ENCODE data around the gene PDCD10.
A peak's percentile ranks its signal among the peaks of the same experiment; 100 is the strongest.

The PDCD10 gene

DNA sequence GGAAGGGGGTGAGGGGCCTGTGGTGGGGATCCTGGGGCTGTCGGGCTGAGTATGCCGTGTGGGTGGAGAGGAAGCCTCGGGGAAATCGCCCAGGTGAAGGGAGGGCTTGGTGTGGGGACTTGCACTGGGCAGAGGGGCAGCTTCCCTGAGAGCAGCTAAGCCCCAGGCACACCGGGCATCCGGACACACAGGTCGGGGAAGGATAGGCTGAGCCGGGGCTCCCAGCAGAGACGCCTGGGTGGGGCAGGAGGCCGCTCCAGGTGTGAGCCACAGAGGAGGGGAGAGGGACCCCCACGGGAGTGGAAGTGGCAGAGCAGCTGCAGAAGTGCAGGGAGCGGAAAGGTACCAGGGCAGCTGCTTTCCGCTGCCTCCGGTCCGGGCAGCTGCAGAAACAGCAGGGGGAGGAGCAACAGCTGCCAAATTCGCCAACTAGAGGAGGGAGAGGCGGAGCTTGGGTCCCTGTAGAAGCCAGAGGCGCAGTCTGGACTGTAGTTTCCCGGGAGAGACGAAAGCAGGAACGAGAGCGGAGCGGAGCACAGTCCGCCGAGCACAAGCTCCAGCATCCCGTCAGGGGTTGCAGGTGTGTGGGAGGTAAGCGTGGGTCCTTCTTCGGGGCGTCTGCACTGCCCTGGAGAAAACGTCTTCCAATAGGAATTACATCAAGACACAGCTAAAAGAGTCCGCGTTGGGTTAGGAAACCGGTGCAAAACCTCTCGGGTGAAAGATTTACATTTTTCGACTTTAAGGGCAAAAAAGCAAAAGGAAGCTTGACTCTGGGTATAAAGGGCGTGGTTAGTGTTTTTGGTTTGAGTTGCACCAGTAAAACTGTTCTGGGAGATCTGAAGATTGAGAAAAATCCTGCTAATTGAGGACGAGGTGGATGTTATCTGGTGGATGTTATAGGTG is 794 bp upstream of the PDCD10 start, which contains the start of gene SERPINI1 (continued):
- no peak for TF ChIP-seq BCL11B (tag by site-specific recombination; IDR thresholded peaks at IDR 0.05; ENCODE audit: low read depth)
- TF ChIP-seq, protein P1, sequence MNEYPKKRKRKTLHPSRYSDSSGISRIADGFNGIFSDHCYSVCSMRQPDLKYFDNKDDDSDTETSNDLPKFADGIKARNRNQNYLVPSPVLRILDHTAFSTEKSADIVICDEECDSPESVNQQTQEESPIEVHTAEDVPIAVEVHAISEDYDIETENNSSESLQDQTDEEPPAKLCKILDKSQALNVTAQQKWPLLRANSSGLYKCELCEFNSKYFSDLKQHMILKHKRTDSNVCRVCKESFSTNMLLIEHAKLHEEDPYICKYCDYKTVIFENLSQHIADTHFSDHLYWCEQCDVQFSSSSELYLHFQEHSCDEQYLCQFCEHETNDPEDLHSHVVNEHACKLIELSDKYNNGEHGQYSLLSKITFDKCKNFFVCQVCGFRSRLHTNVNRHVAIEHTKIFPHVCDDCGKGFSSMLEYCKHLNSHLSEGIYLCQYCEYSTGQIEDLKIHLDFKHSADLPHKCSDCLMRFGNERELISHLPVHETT (tag by site-specific recombination; IDR thresholded peaks at IDR 0.05): no peak
- TF ChIP-seq ZNF248 (tag by site-specific recombination; IDR thresholded peaks at IDR 0.05): no peak
- no peak for TF ChIP-seq ZBTB1 (tag by site-specific recombination; IDR thresholded peaks at IDR 0.05)
- TF ChIP-seq, protein P2, sequence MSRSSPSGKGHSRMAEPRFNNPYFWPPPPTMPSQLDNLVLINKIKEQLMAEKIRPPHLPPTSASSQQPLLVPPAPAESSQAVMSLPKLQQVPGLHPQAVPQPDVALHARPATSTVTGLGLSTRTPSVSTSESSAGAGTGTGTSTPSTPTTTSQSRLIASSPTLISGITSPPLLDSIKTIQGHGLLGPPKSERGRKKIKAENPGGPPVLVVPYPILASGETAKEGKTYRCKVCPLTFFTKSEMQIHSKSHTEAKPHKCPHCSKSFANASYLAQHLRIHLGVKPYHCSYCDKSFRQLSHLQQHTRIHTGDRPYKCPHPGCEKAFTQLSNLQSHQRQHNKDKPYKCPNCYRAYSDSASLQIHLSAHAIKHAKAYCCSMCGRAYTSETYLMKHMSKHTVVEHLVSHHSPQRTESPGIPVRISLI (tag by site-specific recombination; IDR thresholded peaks at IDR 0.05): no peak
- TF ChIP-seq TCF7L2 (IDR thresholded peaks at IDR 0.05; ENCODE audit: borderline replicate concordance, low read depth, low read length): no peak
- TF ChIP-seq, protein P3, sequence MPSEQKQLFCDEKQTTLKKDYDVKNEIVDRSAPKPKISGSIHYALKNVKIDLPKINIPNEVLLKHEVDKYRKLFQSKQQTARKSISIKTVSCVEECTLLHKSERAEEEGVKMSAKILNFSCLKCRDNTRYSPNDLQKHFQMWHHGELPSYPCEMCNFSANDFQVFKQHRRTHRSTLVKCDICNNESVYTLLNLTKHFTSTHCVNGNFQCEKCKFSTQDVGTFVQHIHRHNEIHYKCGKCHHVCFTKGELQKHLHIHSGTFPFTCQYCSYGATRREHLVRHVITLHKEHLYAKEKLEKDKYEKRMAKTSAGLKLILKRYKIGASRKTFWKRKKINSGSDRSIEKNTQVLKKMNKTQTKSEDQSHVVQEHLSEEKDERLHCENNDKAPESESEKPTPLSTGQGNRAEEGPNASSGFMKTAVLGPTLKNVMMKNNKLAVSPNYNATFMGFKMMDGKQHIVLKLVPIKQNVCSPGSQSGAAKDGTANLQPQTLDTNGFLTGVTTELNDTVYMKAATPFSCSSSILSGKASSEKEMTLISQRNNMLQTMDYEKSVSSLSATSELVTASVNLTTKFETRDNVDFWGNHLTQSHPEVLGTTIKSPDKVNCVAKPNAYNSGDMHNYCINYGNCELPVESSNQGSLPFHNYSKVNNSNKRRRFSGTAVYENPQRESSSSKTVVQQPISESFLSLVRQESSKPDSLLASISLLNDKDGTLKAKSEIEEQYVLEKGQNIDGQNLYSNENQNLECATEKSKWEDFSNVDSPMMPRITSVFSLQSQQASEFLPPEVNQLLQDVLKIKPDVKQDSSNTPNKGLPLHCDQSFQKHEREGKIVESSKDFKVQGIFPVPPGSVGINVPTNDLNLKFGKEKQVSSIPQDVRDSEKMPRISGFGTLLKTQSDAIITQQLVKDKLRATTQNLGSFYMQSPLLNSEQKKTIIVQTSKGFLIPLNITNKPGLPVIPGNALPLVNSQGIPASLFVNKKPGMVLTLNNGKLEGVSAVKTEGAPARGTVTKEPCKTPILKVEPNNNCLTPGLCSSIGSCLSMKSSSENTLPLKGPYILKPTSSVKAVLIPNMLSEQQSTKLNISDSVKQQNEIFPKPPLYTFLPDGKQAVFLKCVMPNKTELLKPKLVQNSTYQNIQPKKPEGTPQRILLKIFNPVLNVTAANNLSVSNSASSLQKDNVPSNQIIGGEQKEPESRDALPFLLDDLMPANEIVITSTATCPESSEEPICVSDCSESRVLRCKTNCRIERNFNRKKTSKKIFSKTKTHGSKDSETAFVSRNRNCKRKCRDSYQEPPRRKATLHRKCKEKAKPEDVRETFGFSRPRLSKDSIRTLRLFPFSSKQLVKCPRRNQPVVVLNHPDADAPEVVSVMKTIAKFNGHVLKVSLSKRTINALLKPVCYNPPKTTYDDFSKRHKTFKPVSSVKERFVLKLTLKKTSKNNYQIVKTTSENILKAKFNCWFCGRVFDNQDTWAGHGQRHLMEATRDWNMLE (tag by site-specific recombination; conservative IDR thresholded peaks at IDR 0.05; ENCODE audit: low read depth): 0 out of 2 replicates have a peak, but pooled peaks have one; percentile 19
- no peak for TF ChIP-seq ZNF544 (tag by site-specific recombination; IDR thresholded peaks at IDR 0.05)
- TF ChIP-seq, protein P4, sequence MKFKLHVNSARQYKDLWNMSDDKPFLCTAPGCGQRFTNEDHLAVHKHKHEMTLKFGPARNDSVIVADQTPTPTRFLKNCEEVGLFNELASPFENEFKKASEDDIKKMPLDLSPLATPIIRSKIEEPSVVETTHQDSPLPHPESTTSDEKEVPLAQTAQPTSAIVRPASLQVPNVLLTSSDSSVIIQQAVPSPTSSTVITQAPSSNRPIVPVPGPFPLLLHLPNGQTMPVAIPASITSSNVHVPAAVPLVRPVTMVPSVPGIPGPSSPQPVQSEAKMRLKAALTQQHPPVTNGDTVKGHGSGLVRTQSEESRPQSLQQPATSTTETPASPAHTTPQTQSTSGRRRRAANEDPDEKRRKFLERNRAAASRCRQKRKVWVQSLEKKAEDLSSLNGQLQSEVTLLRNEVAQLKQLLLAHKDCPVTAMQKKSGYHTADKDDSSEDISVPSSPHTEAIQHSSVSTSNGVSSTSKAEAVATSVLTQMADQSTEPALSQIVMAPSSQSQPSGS (tag by site-specific recombination; IDR thresholded peaks at IDR 0.05; ENCODE audit: low read depth): no peak
- TF ChIP-seq GLI2 (tag by site-specific recombination; IDR thresholded peaks at IDR 0.05; ENCODE audit: borderline replicate concordance, low read depth): no peak
- no peak for TF ChIP-seq ZFP41 (tag by site-specific recombination; IDR thresholded peaks at IDR 0.05; ENCODE audit: borderline replicate concordance)
- TF ChIP-seq, protein P5, sequence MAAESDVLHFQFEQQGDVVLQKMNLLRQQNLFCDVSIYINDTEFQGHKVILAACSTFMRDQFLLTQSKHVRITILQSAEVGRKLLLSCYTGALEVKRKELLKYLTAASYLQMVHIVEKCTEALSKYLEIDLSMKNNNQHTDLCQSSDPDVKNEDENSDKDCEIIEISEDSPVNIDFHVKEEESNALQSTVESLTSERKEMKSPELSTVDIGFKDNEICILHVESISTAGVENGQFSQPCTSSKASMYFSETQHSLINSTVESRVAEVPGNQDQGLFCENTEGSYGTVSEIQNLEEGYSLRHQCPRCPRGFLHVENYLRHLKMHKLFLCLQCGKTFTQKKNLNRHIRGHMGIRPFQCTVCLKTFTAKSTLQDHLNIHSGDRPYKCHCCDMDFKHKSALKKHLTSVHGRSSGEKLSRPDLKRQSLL (tag by site-specific recombination; IDR thresholded peaks at IDR 0.05): peak; percentile 95
- peak; percentile 44 for TF ChIP-seq ZNF558 (tag by site-specific recombination; IDR thresholded peaks at IDR 0.05)
- no peak for TF ChIP-seq ZNF324 (tag by site-specific recombination; IDR thresholded peaks at IDR 0.05)
- TF ChIP-seq ZNF530 (tag by site-specific recombination; IDR thresholded peaks at IDR 0.05; ENCODE audit: low read depth): no peak
- peak; percentile 35 for TF ChIP-seq FEZF1 (tag by site-specific recombination; IDR thresholded peaks at IDR 0.05)
- TF ChIP-seq ZSCAN23 (tag by site-specific recombination; IDR thresholded peaks at IDR 0.05): no peak
- no peak for TF ChIP-seq HOXD13 (CRISPR knock-in tag; IDR thresholded peaks at IDR 0.05; ENCODE audit: borderline replicate concordance)
- TF ChIP-seq ZNF404 (tag by site-specific recombination; IDR thresholded peaks at IDR 0.05): no peak
- TF ChIP-seq ZNF155 (tag by site-specific recombination; IDR thresholded peaks at IDR 0.05): no peak
- no peak for TF ChIP-seq ZNF174 (tag by site-specific recombination; IDR thresholded peaks at IDR 0.05)
- no peak for TF ChIP-seq ZNF311 (tag by site-specific recombination; IDR thresholded peaks at IDR 0.05; ENCODE audit: borderline replicate concordance)
- TF ChIP-seq, protein P6, sequence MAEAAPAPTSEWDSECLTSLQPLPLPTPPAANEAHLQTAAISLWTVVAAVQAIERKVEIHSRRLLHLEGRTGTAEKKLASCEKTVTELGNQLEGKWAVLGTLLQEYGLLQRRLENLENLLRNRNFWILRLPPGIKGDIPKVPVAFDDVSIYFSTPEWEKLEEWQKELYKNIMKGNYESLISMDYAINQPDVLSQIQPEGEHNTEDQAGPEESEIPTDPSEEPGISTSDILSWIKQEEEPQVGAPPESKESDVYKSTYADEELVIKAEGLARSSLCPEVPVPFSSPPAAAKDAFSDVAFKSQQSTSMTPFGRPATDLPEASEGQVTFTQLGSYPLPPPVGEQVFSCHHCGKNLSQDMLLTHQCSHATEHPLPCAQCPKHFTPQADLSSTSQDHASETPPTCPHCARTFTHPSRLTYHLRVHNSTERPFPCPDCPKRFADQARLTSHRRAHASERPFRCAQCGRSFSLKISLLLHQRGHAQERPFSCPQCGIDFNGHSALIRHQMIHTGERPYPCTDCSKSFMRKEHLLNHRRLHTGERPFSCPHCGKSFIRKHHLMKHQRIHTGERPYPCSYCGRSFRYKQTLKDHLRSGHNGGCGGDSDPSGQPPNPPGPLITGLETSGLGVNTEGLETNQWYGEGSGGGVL (tag by site-specific recombination; IDR thresholded peaks at IDR 0.05): peak; percentile 34; the same call in 1 of the 2 replicates
- TF ChIP-seq ZFP69B (tag by site-specific recombination; IDR thresholded peaks at IDR 0.05): 0 out of 2 replicates have a peak, but pooled peaks have one; percentile 8
- no peak for TF ChIP-seq ZNF138 (tag by site-specific recombination; IDR thresholded peaks at IDR 0.05; ENCODE audit: borderline replicate concordance)
- no peak for TF ChIP-seq ZNF549 (tag by site-specific recombination; IDR thresholded peaks at IDR 0.05)
- peak; percentile 92 for TF ChIP-seq ZNF660 (tag by site-specific recombination; IDR thresholded peaks at IDR 0.05)
- TF ChIP-seq ZXDB (tag by site-specific recombination; IDR thresholded peaks at IDR 0.05): peak; percentile 22
